Activated CD4-positive, alpha-beta T cell treated with anti-CD3 and anti-CD28 coated beads, Interleukin-2, amount 10 ng/mL, durations not matched to agents 7 days and 5 days (primary cell): Measurements from ENCODE around the gene IL20RB. TPM values are rescaled to one million over a fixed set of nuclear protein-coding genes. Genes with fewer than 3 reads are reported as not detected.
"Not testable (repeated sequence)": the region's sequence is repeated elsewhere in the genome, so short reads cannot be mapped to it uniquely, and the experiment has no call there.

Experiments used
- CTCF ChIA-PET: fragments of 350-600 bp; sonication (Branson Sonifier 250); formaldehyde crosslinking; loops from one replicate; lab custom pipeline; 2021; ENCODE audit warnings: antibody characterized with exemption; lab: Charles Lee
- POLR2A ChIA-PET: fragments of 350-600 bp; sonication (Branson Sonifier 250); formaldehyde crosslinking; loops from one replicate; lab custom pipeline; 2021; ENCODE audit warnings: antibody characterized with exemption; lab: Charles Lee
- DNase-seq: peaks from one replicate; pipeline ENCODE4 v3.0.0-alpha.2; 2020
- H3K27ac Mint-ChIP-seq: one replicate; pipeline ENCODE4 v1.8.0; 2021; ENCODE audit warnings: mild to moderate bottlenecking, moderate library complexity, mixed read lengths
- H3K27me3 Mint-ChIP-seq: one replicate; pipeline ENCODE4 v1.8.0; 2021; ENCODE audit warnings: mixed read lengths
- H3K36me3 Mint-ChIP-seq: one replicate; pipeline ENCODE4 v1.8.0; 2021; ENCODE audit warnings: low read depth, mixed read lengths
- H3K4me1 Mint-ChIP-seq: one replicate; pipeline ENCODE4 v1.8.0; 2021; ENCODE audit warnings: mixed read lengths
- H3K4me3 Mint-ChIP-seq: one replicate; pipeline ENCODE4 v1.8.0; 2021; ENCODE audit warnings: mild to moderate bottlenecking, moderate library complexity, mixed read lengths
- H3K9me3 Mint-ChIP-seq: one replicate; pipeline ENCODE4 v1.8.0; 2021; ENCODE audit warnings: mixed read lengths
- total RNA-seq, 2 experiments: library from RNA; stranded (reverse); gene quantifications; one replicate each; pipeline ENCODE4 v1.2.3, GENCODE V29; 2021

Gene IL20RB
- total RNA-seq, 2 experiments from 2014 or later: 1.2 to 1.6 TPM

- Mint-ChIP-seq H3K4me3 (no peak overlapping the region), H3K27me3 (no peaks in the 10 kb centered on the region), H3K27ac (no peak overlapping the region), H3K4me1 (no peaks in the 10 kb centered on the region), H3K36me3 (peaks cover 15% of the 10 kb centered on the region), H3K9me3 (peaks cover 16% of the 10 kb centered on the region)
- ChIA-PET CTCF (interaction anchor here (0.6 kb wide), 1 partner anchor 12 kb away, joined by 4 read pairs; no protein-coding TSS in a partner anchor), POLR2A (no interaction called here)
- no peak for DNase-seq
Observed at GRCh38 chr3:136973352-136973751, 15.6 kb downstream of the IL20RB start.

- Mint-ChIP-seq H3K27me3 (no peaks in the 10 kb centered on the region), H3K4me3 (no peak overlapping the region), H3K4me1 (no peaks in the 10 kb centered on the region), H3K9me3 (peaks cover 16% of the 10 kb centered on the region), H3K27ac (no peak overlapping the region), H3K36me3 (peaks cover 14% of the 10 kb centered on the region)
- POLR2A ChIA-PET: no interaction called here
- CTCF ChIA-PET: interaction anchor here (0.6 to 0.7 kb wide), 2 partner anchors 215 to 222 kb away, joined by 3 read pairs; no protein-coding TSS in a partner anchor
- DNase-seq: no peak
Observed at GRCh38 chr3:136974670-136975069, 16.9 kb downstream of the IL20RB start.

- H3K27ac Mint-ChIP-seq: no peak overlapping the region
- no peak for DNase-seq
- H3K36me3 Mint-ChIP-seq: peaks cover 10% of the 10 kb centered on the region
- POLR2A ChIA-PET: no interaction called here
- CTCF ChIA-PET: no interaction called here
- H3K4me3 Mint-ChIP-seq: no peak overlapping the region
- no peaks in the 10 kb centered on the region for H3K27me3 Mint-ChIP-seq
- no peaks in the 10 kb centered on the region for H3K4me1 Mint-ChIP-seq
- H3K9me3 Mint-ChIP-seq: peaks cover 12% of the 10 kb centered on the region
Observed at GRCh38 chr3:136979204-136979603, 21.4 kb downstream of the IL20RB start.

GRCh38 chr3:136979684-136980083, 21.9 kb downstream of the IL20RB start:
- peaks cover 8% of the 10 kb centered on the region for H3K9me3 Mint-ChIP-seq
- ChIA-PET CTCF (no interaction called here), POLR2A (no interaction called here)
- H3K27me3 Mint-ChIP-seq: no peaks in the 10 kb centered on the region
- peaks cover 6% of the 10 kb centered on the region for H3K36me3 Mint-ChIP-seq
- no peaks in the 10 kb centered on the region for H3K4me1 Mint-ChIP-seq
- no peak for DNase-seq
- no peak overlapping the region for H3K4me3 Mint-ChIP-seq
- H3K27ac Mint-ChIP-seq: no peak overlapping the region

- Mint-ChIP-seq H3K9me3 (no peaks in the 10 kb centered on the region), H3K27ac (no peak overlapping the region), H3K36me3 (no peaks in the 10 kb centered on the region), H3K4me3 (no peak overlapping the region), H3K27me3 (no peaks in the 10 kb centered on the region), H3K4me1 (no peaks in the 10 kb centered on the region)
- ChIA-PET CTCF (interaction anchor here (1.1 to 2.0 kb wide), 2 partner anchors 8 to 230 kb away, joined by 3 to 7 read pairs; partner anchors contain the start of gene STAG1), POLR2A (no interaction called here)
- DNase-seq: no peak
Observed at GRCh38 chr3:136982033-136982432, 24.2 kb downstream of the IL20RB start.

- ChIA-PET CTCF (interaction anchor here (1.1 to 2.0 kb wide), 3 partner anchors 8 to 230 kb away, joined by 3 to 7 read pairs (median 4); partner anchors contain the start of gene STAG1), POLR2A (no interaction called here)
- Mint-ChIP-seq H3K4me1 (no peaks in the 10 kb centered on the region), H3K27me3 (no peaks in the 10 kb centered on the region), H3K4me3 (no peak overlapping the region), H3K27ac (no peak overlapping the region), H3K9me3 (no peaks in the 10 kb centered on the region), H3K36me3 (no peaks in the 10 kb centered on the region)
- DNase-seq: no peak
Observed at GRCh38 chr3:136982520-136983138, 24.8 kb downstream of the IL20RB start.

- no peak for DNase-seq
- Mint-ChIP-seq H3K9me3 (no peaks in the 10 kb centered on the region), H3K4me3 (no peak overlapping the region), H3K36me3 (no peaks in the 10 kb centered on the region), H3K4me1 (no peaks in the 10 kb centered on the region), H3K27me3 (no peaks in the 10 kb centered on the region), H3K27ac (no peak overlapping the region)
- ChIA-PET CTCF (interaction anchor here (0.9 to 1.5 kb wide), 2 partner anchors 232 kb away, joined by 3 to 4 read pairs; partner anchors contain the start of gene STAG1), POLR2A (no interaction called here)
Observed at GRCh38 chr3:136984837-136985236, 27.1 kb downstream of the IL20RB start.

GRCh38 chr3:136987398-136987980, 29.7 kb downstream of the IL20RB start:
- H3K9me3 Mint-ChIP-seq, H3K4me1 Mint-ChIP-seq, H3K36me3 Mint-ChIP-seq, DNase-seq, H3K27ac Mint-ChIP-seq, H3K27me3 Mint-ChIP-seq, POLR2A ChIA-PET, H3K4me3 Mint-ChIP-seq: not testable (repeated sequence)
- CTCF ChIA-PET: interaction anchor here (0.7 kb wide), 1 partner anchor 10 kb away, joined by 3 read pairs; no protein-coding TSS in a partner anchor

- Mint-ChIP-seq H3K4me3 (no peak overlapping the region), H3K4me1 (no peaks in the 10 kb centered on the region), H3K9me3 (no peaks in the 10 kb centered on the region), H3K36me3 (no peaks in the 10 kb centered on the region), H3K27me3 (no peaks in the 10 kb centered on the region), H3K27ac (no peak overlapping the region)
- no peak for DNase-seq
- POLR2A ChIA-PET: no interaction called here
- CTCF ChIA-PET: interaction anchor here (0.6 to 1.2 kb wide), 2 partner anchors 25 to 229 kb away, joined by 3 to 4 read pairs; no protein-coding TSS in a partner anchor
Observed at GRCh38 chr3:136988651-136989050, 30.9 kb downstream of the IL20RB start.

GRCh38 chr3:136989781-136990524, 32.2 kb downstream of the IL20RB start:
- ChIA-PET POLR2A (no interaction called here), CTCF (interaction anchor here (0.6 to 2.1 kb wide), 3 partner anchors 8 to 388 kb away, joined by 4 to 7 read pairs (median 4); no protein-coding TSS in a partner anchor)
- no peak for DNase-seq
- Mint-ChIP-seq H3K36me3 (no peaks in the 10 kb centered on the region), H3K27me3 (no peaks in the 10 kb centered on the region), H3K4me3 (no peak overlapping the region), H3K4me1 (no peaks in the 10 kb centered on the region), H3K9me3 (no peaks in the 10 kb centered on the region), H3K27ac (no peak overlapping the region)

- Mint-ChIP-seq H3K4me3 (no peak overlapping the region), H3K4me1 (no peaks in the 10 kb centered on the region), H3K36me3 (no peaks in the 10 kb centered on the region), H3K9me3 (no peaks in the 10 kb centered on the region), H3K27ac (no peak overlapping the region), H3K27me3 (no peaks in the 10 kb centered on the region)
- ChIA-PET CTCF (interaction anchor here (2.1 kb wide), 1 partner anchor 9 kb away, joined by 7 read pairs; no protein-coding TSS in a partner anchor), POLR2A (no interaction called here)
- DNase-seq: no peak
Observed at GRCh38 chr3:136990826-136991225, 33.0 kb downstream of the IL20RB start.

GRCh38 chr3:136992115-136992514, 34.3 kb downstream of the IL20RB start:
- CTCF ChIA-PET: no interaction called here
- DNase-seq: no peak
- Mint-ChIP-seq H3K27ac (no peak overlapping the region), H3K27me3 (no peaks in the 10 kb centered on the region), H3K4me1 (no peaks in the 10 kb centered on the region), H3K9me3 (no peaks in the 10 kb centered on the region), H3K36me3 (no peaks in the 10 kb centered on the region), H3K4me3 (no peak overlapping the region)
- POLR2A ChIA-PET: no interaction called here
